NCI-H1930 (cell line): Measurements from ENCODE around the gene CCDC27.

Experiments
- DNase-seq, 2 experiments: peaks; one replicate each; lab custom pipeline; 2025; lab: John Stamatoyannopoulos, UW

CCDC27 gene

GRCh38 chr1:3752400-3752945, at the start of gene CCDC27:
TSS of gene CCDC27 (plus strand) at chr1:3752450. CDS start at chr1:3752482, 32 bp downstream.
- DNase-seq, result no peak

DNA sequence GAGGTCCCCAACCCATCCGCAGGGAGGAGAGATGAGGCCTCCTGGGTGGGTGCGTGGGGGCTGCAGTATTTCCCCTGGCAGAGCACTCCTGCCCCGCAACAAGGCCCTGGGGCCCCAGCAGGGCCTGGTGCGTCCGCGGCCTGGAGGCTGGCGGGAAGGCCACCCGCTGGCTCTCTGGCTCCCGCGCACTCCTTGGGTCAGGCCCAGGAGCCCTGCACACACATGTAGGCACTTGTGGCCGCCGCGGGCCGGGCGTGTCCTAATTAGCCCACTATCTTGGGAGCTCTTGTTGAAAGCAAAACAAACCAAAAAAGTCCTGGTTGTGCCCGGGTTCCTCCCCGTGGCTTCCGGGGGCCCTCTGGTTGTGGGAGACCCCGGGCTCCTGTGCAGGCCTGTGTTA, 49.7 kb upstream of the CCDC27 start:
- no peak for DNase-seq

DNA sequence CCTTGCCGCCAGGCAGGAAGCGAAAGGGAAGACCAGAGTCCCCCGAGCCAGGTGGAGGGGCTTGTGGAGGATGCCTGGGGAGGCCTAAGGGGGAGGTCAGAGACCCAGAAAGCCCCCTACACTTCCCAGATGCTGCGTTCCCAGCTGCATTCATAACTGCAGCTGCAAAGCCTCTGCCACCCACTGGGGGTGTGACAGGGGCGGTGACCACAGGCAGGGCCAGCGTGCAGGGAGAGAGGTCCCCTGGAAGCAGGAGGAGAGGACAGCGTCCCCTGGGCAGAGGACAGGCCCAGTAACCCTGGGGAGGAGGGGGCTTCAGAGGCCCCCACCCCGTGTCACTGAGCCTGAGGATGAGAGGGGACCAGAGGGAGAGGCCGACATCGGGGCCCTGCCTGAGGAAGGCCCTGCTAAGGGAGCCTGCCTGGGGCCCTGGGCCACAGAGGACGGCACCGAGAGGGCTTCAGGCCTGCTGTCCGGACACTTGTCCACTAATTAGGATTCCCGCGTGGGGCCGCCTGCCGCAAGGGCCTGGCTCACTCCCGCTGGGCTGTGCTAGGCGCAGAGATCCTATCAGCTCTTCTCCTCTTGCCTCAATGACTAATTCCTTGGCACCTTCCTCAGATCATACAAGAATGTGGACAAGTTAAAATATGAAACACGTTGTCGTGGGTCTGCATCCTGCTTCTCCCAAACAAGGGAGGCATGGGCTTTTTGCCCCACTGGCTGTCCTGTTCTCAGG, 49.1 kb upstream of the CCDC27 start:
- DNase-seq, result no peak

- no peak for DNase-seq
Observed at GRCh38 chr1:3703786-3704371, 48.4 kb upstream of the CCDC27 start.

- DNase-seq, result no peak
Observed at GRCh38 chr1:3705341-3705950, 46.8 kb upstream of the CCDC27 start.

DNA sequence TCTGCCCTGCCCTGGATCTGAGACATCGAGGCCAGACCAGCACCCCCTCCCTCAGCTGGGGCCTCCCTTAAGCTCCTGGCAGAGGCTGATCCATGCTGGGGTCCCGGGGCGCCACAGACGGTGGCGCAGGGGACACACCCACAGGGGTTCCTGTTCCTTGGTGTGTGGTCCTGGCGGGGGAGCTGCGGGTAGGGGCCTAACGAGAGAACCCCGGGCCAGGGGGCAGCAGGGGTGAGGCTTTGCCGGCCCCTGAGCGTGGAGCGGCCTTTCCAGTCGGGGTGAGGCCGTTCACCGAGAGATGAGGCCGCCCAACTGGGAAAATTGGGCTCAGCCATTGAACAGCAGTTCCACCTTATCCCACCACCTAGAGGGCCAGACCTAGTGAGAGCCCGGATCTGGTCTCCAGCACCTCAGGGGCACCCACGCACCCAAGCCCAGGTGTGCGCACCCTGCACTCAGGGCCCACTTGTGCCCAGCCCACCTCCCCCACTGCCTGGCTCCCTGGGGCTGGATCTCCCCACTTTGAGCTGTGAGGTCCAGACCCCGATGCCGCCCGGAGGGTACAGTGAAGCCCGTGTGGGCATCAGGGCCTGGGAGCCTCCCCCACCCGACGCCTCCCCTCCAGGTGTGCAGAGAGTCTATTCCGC, 45.5 kb upstream of the CCDC27 start:
- no peak for DNase-seq

- DNase-seq, result no peak
Observed at GRCh38 chr1:3707298-3707938, 44.8 kb upstream of the CCDC27 start.

DNA sequence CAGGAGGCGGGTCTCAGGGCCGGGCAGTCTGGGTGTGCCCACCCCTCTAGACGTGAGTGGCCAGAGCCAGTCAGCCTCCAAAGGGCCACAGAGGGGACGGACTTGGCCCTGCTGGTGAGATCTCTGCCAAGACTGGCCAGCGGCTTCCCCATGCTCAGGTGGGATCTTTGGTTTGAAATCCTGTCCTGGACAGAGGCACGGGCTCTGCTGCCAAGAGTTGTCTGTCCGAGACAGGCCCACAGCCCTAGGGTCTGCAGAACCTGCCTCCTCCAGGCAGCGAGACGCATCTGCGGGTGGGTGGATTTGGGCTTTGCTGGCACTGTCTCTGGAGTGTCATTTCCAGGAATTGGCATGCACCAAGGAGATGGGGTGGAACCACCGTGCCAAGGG, 44.3 kb upstream of the CCDC27 start:
- no peak for DNase-seq

DNA sequence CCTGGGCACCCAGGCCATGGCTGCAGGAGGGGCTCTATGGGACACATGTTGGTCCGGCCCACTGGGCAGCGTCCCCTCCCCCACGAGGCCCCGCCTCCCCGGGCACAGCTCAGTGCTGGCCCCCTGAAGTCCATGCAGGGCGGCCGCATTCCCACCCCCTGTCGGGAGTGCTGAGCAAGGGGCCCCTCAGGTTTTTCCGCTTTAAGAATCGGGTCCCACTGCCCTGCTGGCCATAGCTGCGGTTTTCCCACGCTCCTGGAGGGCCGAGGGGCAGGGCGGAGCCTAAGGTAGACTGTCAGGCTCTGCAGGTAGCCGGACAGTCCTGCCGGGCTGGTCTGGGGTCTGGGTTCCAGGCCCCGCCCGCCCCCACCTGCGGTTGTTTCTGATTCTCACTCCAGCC, 43.5 kb upstream of the CCDC27 start:
- DNase-seq, result no peak

DNA sequence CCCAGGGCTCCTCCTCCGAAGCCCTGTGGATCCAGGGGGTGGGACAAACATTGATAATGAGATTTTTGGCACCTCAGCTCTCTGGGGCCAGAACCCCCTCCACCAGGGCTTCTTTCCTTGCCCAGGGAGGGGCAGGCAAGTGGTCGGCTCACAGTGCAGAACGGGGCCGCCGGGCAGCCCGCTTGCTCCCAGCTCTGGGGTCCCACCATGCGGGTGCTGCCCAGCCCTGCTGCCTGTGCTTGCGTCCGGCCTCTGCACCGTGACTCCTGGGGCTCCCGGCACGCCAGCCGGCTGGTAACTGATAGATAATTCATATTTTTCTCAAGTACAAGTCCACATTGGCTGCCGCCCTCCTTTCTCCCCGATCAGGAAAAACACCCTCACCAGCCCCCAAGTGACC, 42.0 kb upstream of the CCDC27 start:
- no peak for DNase-seq

GRCh38 chr1:3711381-3711779, 40.9 kb upstream of the CCDC27 start:
- DNase-seq, result no peak

- DNase-seq, result no peak
Observed at GRCh38 chr1:3711780-3712451, 40.3 kb upstream of the CCDC27 start.

GRCh38 chr1:3712573-3713535, 39.4 kb upstream of the CCDC27 start:
- no peak for DNase-seq

DNA sequence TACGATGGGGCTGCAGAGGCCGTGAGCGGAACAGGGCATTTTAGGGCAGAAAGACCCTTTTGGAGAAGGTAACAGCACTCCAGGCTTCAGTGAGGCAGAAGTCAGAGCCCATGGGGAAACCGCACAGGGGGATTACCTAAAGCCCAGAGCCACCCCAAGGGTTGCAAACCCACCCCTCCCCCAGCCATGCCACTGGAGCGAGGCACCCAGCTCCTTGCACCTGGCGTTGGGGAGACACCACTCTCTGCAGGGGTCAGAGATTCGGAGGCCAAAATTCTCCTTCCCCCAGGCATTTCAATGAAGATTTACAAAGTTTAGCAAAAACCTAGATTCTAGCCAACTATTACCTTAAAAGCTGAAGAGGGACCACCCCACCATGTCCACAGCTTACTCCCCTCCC, 38.4 kb upstream of the CCDC27 start:
- DNase-seq, result no peak

GRCh38 chr1:3714284-3714741, 37.9 kb upstream of the CCDC27 start:
- DNase-seq, result no peak

DNA sequence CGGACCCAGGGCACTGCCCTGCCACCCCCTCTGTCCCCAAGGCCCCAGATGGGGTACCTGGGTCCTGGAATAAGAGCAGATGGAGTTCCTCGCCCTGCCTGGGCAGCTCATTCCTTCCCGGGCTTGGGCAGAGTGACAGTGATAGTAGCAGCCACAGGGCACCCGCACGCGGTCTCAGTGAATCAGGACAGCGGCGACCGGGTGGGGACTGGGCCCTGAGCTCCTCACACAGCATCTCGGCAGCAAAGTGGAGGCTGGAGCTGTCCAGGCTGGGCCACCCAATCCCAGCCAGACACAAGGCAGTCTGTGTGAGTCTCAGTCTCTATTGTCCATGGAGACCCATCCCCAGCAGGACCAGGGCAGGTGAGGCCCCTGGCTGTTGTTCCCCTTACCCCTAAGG, 37.4 kb upstream of the CCDC27 start:
- DNase-seq, result no peak

DNA sequence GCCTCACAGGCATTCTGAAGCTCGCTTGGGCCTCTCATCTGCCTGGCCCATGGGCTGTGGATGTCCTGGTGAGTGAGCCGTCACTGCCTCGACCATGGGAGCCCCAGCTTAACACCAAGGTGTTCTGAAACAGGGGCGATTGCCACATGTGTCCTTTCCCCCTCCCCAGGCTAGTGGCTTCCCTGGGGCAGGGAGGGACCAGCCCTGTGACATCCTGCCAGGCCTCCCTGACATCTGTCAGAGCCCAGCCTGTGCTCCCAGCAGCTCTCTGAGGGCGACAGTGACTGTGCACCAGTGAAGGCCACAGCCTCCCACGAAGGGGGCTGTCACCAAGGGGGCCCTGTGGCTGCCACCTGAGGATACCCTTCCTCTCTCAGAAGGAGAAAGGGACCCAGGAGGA, 35.9 kb upstream of the CCDC27 start:
- no peak for DNase-seq

DNA sequence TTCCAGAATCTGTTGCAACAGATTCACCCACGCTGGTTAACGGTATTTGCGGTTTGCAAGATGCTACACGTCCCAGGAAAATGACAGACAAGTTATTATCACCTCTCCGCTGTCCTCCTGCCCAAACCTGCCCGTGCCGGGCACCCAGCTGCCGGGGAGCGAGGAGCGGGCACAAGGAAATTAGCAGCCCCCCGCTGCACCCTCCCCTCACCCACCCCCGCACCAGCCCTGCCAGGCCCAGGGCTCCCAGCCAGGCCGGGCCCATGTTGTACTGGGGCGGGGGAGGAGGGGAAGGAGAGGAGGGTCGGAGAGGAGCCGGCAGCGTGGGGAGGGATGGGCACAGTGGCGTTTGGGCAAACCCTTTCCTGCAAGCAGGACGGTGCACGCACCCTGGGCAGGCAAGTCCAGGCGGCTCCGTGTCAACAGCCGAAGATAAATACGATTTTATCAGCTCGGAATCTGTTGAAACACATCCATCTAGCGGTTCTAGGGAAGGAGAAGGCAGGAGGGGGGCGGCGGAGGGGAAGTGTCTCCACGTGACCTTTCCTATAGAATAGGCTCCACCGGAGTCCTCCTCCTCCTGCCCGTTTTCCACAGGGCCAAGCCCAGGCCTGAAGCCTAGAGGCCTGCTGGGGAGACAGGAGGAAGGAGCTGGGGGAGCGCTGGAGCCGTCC, 35.1 kb upstream of the CCDC27 start:
- DNase-seq, result no peak

GRCh38 chr1:3717715-3718601, 34.3 kb upstream of the CCDC27 start:
- no peak for DNase-seq
